IMR-90 (cell line): ENCODE data around the gene HDAC9. TPM values are rescaled to one million over a fixed set of nuclear protein-coding genes. Genes with fewer than 3 reads are reported as not detected.

Source experiments
- ATAC-seq: fragments of 200-7000 bp; cut with Tn5 transposase; 2 replicates; pipeline ENCODE4 v1.9.1; 2020; ENCODE audit warnings: low read depth, mild to moderate bottlenecking, moderate library complexity
- BruUV-seq: library from RNA; stranded (reverse); fragments of 400-500 nt; replicated peaks from 2 replicates; lab custom pipeline; 2021; lab: Mats Ljungman, UMichigan
- CTCF ChIA-PET: fragments of 300-600 bp; formaldehyde crosslinking; extraction: SDS; loops from one replicate; lab custom pipeline; 2021; ENCODE audit warnings: antibody characterized with exemption; lab: Yijun Ruan, JAX
- POLR2A ChIA-PET: fragments of 300-600 bp; sonication (Branson Sonifier 250); formaldehyde crosslinking; loops from one replicate; lab custom pipeline; 2022; ENCODE audit warnings: antibody characterized with exemption; ENCODE audit not compliant: unreplicated experiment; lab: Charles Lee
- DNase-seq: peaks from one replicate; pipeline ENCODE4 v3.0.0; 2013
- H2AFZ ChIP-seq: replicated peaks from 2 replicates; pipeline ENCODE3; 2013; ENCODE audit warnings: low read length, mild to moderate bottlenecking; ENCODE audit not compliant: poor library complexity
- H2AK5ac ChIP-seq: 2 replicates; pipeline ENCODE4 v1.6.1; 2013; ENCODE audit warnings: low read depth, low read length, inconsistent platforms
- H2AK9ac ChIP-seq: replicated peaks from 2 replicates; pipeline ENCODE3; 2013; ENCODE audit warnings: mild to moderate bottlenecking, low read depth, low read length, moderate library complexity; ENCODE audit not compliant: poor library complexity
- H2BK120ac ChIP-seq: 2 replicates; pipeline ENCODE4 v1.6.1; 2013; ENCODE audit warnings: low read depth, low read length, inconsistent platforms
- H2BK15ac ChIP-seq: 3 replicates; pipeline ENCODE4 v1.6.1; 2013; ENCODE audit warnings: low read depth, low read length, inconsistent platforms
- H2BK20ac ChIP-seq: 2 replicates; pipeline ENCODE4 v1.6.1; 2013; ENCODE audit warnings: low read depth, mild to moderate bottlenecking, inconsistent platforms, low read length, moderate library complexity
- H2BK5ac ChIP-seq: 2 replicates; pipeline ENCODE4 v1.6.1; 2013; ENCODE audit warnings: mild to moderate bottlenecking, low read depth, low read length, inconsistent platforms; ENCODE audit not compliant: poor library complexity, severe bottlenecking
- H3K14ac ChIP-seq: replicated peaks from 2 replicates; pipeline ENCODE4 v1.6.1; 2013; ENCODE audit warnings: low read depth, low read length, inconsistent platforms
- H3K18ac ChIP-seq: 2 replicates; pipeline ENCODE4 v1.6.1; 2013; ENCODE audit warnings: low read depth, low read length, control low read depth
- H3K23ac ChIP-seq: 2 replicates; pipeline ENCODE4 v1.6.1; 2013; ENCODE audit warnings: low read depth, low read length, inconsistent platforms
- H3K27ac ChIP-seq: 2 replicates; pipeline ENCODE4 v1.5.1; 2013; ENCODE audit warnings: mild to moderate bottlenecking, control low read depth, low read length; ENCODE audit not compliant: insufficient read depth
- H3K27me3 ChIP-seq: 2 replicates; pipeline ENCODE4 v1.6.1; 2013; ENCODE audit warnings: low read length; ENCODE audit not compliant: control insufficient read depth, insufficient read depth
- H3K36me3 ChIP-seq: 2 replicates; pipeline ENCODE4 v1.6.1; 2013; ENCODE audit warnings: low read length, mixed read lengths; ENCODE audit not compliant: control insufficient read depth, insufficient read depth
- H3K4ac ChIP-seq: 2 replicates; pipeline ENCODE4 v1.6.1; 2013; ENCODE audit warnings: low read depth, low read length, inconsistent platforms
- H3K4me1 ChIP-seq: 2 replicates; pipeline ENCODE4 v1.6.1; 2013; ENCODE audit warnings: low read length, mixed read lengths; ENCODE audit not compliant: control insufficient read depth, insufficient read depth
- H3K4me2 ChIP-seq: 2 replicates; pipeline ENCODE4 v1.6.1; 2013; ENCODE audit warnings: low read depth, mild to moderate bottlenecking, control low read depth, low read length, moderate library complexity
- H3K4me3 ChIP-seq: 2 replicates; pipeline ENCODE4 v1.5.1; 2013; ENCODE audit warnings: low read depth, mild to moderate bottlenecking, control low read depth, low read length, moderate library complexity; ENCODE audit not compliant: insufficient read depth
- H3K56ac ChIP-seq: 2 replicates; pipeline ENCODE4 v1.6.1; 2013; ENCODE audit warnings: low read length, inconsistent platforms; ENCODE audit not compliant: insufficient read depth; ENCODE audit errors: extremely low read depth
- H3K79me1 ChIP-seq, 2 experiments: 2 replicates each; pipeline ENCODE4 v1.6.1; 2013; ENCODE audit warnings: low read length in 2 of 2, inconsistent platforms in 1 of 2, low read depth in 1 of 2
- H3K9ac ChIP-seq: 2 replicates; pipeline ENCODE4 v1.6.1; 2013; ENCODE audit warnings: low read depth, low read length, control low read depth
- H3K9me1 ChIP-seq: 2 replicates; pipeline ENCODE4 v1.6.1; 2013; ENCODE audit warnings: low read length, inconsistent platforms; ENCODE audit not compliant: insufficient read depth
- H3K9me3 ChIP-seq: 2 replicates; pipeline ENCODE4 v1.6.1; 2013; ENCODE audit warnings: low read length; ENCODE audit not compliant: control insufficient read depth, insufficient read depth
- H4K20me1 ChIP-seq: 2 replicates; pipeline ENCODE4 v1.6.1; 2013; ENCODE audit warnings: low read length, inconsistent platforms; ENCODE audit not compliant: insufficient read depth
- H4K5ac ChIP-seq: 2 replicates; pipeline ENCODE4 v1.6.1; 2013; ENCODE audit warnings: mild to moderate bottlenecking, low read depth, low read length, control low read depth
- H4K8ac ChIP-seq, 2 experiments: 2 replicates each; pipeline ENCODE4 v1.6.1; 2013; ENCODE audit warnings: low read depth in 2 of 2, low read length in 2 of 2, control low read depth in 1 of 2, inconsistent platforms in 1 of 2
- H4K91ac ChIP-seq: 2 replicates; pipeline ENCODE4 v1.6.1; 2013; ENCODE audit warnings: low read depth, low read length, inconsistent platforms; ENCODE audit not compliant: insufficient read depth
- CEBPB ChIP-seq: IDR thresholded peaks from 2 replicates; pipeline ENCODE4 v1.6.1; 2012; ENCODE audit warnings: low read depth, low read length, improper control_type of control experiment
- CHD1 ChIP-seq: IDR thresholded peaks from 2 replicates; pipeline ENCODE4 v1.6.1; 2012; ENCODE audit warnings: low read depth, low read length, improper control_type of control experiment
- ELK1 ChIP-seq: fragments of 150-350 bp; IDR thresholded peaks from 2 replicates; pipeline ENCODE4 v1.6.1; 2016; ENCODE audit warnings: low read depth, mild to moderate bottlenecking, low read length, moderate library complexity, borderline replicate concordance
- MAFK ChIP-seq: IDR thresholded peaks from 2 replicates; pipeline ENCODE4 v1.6.1; 2012; ENCODE audit warnings: low read depth, low read length, improper control_type of control experiment
- MAZ ChIP-seq: IDR thresholded peaks from 2 replicates; pipeline ENCODE4 v1.6.1; 2012; ENCODE audit warnings: low read depth, mild to moderate bottlenecking, low read length, improper control_type of control experiment, moderate library complexity, borderline replicate concordance
- MXI1 ChIP-seq: IDR thresholded peaks from 2 replicates; pipeline ENCODE4 v1.6.1; 2012; ENCODE audit warnings: low read depth, mild to moderate bottlenecking, low read length, moderate library complexity, borderline replicate concordance
- NFE2L2 ChIP-seq: fragments of 150-350 bp; IDR thresholded peaks from 2 replicates; pipeline ENCODE4 v1.6.1; 2016; ENCODE audit warnings: low read depth, mild to moderate bottlenecking, low read length
- RAD21 ChIP-seq: IDR thresholded peaks from 2 replicates; pipeline ENCODE4 v1.6.1; 2012; ENCODE audit warnings: low read length, improper control_type of control experiment
- RCOR1 ChIP-seq: IDR thresholded peaks from 2 replicates; pipeline ENCODE4 v1.6.1; 2012; ENCODE audit warnings: mild to moderate bottlenecking, low read length, improper control_type of control experiment; ENCODE audit not compliant: insufficient replicate concordance
- SMC3 ChIP-seq: fragments of 150-350 bp; IDR thresholded peaks from 2 replicates; pipeline ENCODE4 v1.6.1; 2016; ENCODE audit warnings: low read depth, mild to moderate bottlenecking, antibody characterized with exemption, low read length, moderate library complexity
- WGBS, 2 experiments: methylation state at CpG; one replicate each; pipeline versions ENCODE4 v1.1.5 to v1.1.7; 2013; ENCODE audit warnings: missing lambda C conversion rate in 2 of 2; ENCODE audit not compliant: insufficient read length in 1 of 2; ENCODE audit errors: extremely low coverage in 2 of 2; 5-methylcytosine and 5-hydroxymethylcytosine counted together
- dilution Hi-C: fragments of 300-500 bp; cut with HindIII; formaldehyde crosslinking; loops from one replicate; pipeline ENCODE4 v1.14.3; 2018; ENCODE audit warnings: low sequenced_read_pairs; ENCODE audit not compliant: unreplicated experiment
- in situ Hi-C: fragments of 300-500 bp; cut with MboI; formaldehyde crosslinking; loops from 3 replicates; pipeline ENCODE4 v1.14.3; 2019; ENCODE audit warnings: low sequenced_read_pairs, inconsistent platforms, mixed read lengths
- intact Hi-C: fragments of 100-400 bp; cut with micrococcal nuclease; formaldehyde crosslinking; loops from 2 replicates; pipeline ENCODE4 v1.10.0; 2022
- polyA plus RNA-seq, 3 experiments: library from polyadenylated mRNA; depleted of rRNA; stranded (reverse); fragments of >200 nt; gene quantifications; 2 replicates each; pipeline ENCODE4 v1.2.3, GENCODE V29; 2012; ENCODE audit warnings: low replicate concordance in 1 of 3
- total RNA-seq: library from RNA; depleted of rRNA; stranded (reverse); fragments of >200 nt; gene quantifications from 2 replicates; pipeline ENCODE4 v1.2.3, GENCODE V29; 2012
- TF ChIP-seq, protein P1 (sequence below): fragments of 150-350 bp; IDR thresholded peaks from 2 replicates; pipeline ENCODE4 v1.6.1; 2017; ENCODE audit warnings: mild to moderate bottlenecking, antibody characterized with exemption, low read length, low read depth

The HDAC9 gene
- total and polyA plus RNA-seq, 2 of the 4 experiments (the other 2 are of a cell fraction): 4.3 to 24.7 TPM

GRCh38 chr7:18886832-18887231 lies 391.3 kb downstream of the HDAC9 start:
- dilution Hi-C loops: no loop called here

More at GRCh38 chr7:18886832-18887231, 391.3 kb downstream of the HDAC9 start:
- no peaks in the 10 kb centered on the region for H3K36me3 ChIP-seq
- no peak overlapping the region for H2AFZ ChIP-seq
- H3K9me3 ChIP-seq: no peaks in the 10 kb centered on the region
- H4K20me1 ChIP-seq: no peaks in the 10 kb centered on the region
- H3K56ac ChIP-seq: no peak overlapping the region
- H3K14ac ChIP-seq: no peak overlapping the region
- TF ChIP-seq SMC3 (no peak), CEBPB (no peak), MAZ (no peak), CHD1 (no peak), MXI1 (no peak), RCOR1 (no peak), ELK1 (no peak), NFE2L2 (no peak), RAD21 (no peak), MAFK (no peak)
- TF ChIP-seq, protein P1, sequence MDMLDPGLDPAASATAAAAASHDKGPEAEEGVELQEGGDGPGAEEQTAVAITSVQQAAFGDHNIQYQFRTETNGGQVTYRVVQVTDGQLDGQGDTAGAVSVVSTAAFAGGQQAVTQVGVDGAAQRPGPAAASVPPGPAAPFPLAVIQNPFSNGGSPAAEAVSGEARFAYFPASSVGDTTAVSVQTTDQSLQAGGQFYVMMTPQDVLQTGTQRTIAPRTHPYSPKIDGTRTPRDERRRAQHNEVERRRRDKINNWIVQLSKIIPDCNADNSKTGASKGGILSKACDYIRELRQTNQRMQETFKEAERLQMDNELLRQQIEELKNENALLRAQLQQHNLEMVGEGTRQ: no peak
- intact Hi-C loops (no loop called here), in situ Hi-C loops (no loop called here)
- H4K8ac ChIP-seq: no peak overlapping the region
- H3K4me2 ChIP-seq: no peak overlapping the region
- H2BK5ac ChIP-seq: no peak overlapping the region
- ChIA-PET CTCF (no interaction called here), POLR2A (no interaction called here)
- 0 out of 2 replicates have a peak, but pooled peaks cover 2% of the 10 kb centered on the region for H3K9me1 ChIP-seq
- H2BK15ac ChIP-seq: no peak overlapping the region
- no peak overlapping the region for H3K18ac ChIP-seq
- no peak overlapping the region for H2BK20ac ChIP-seq
- DNase-seq: no peak
- no peak overlapping the region for H3K9ac ChIP-seq
- no peak overlapping the region for H4K5ac ChIP-seq
- no peaks in the 10 kb centered on the region for H3K27me3 ChIP-seq
- H3K23ac ChIP-seq: no peak overlapping the region
- WGBS, 2 experiments: no CpG with 5 or more reads among the region's 4 CpGs
- H2BK120ac ChIP-seq: no peak overlapping the region
- no peak overlapping the region for H2AK5ac ChIP-seq
- no peak overlapping the region for H4K91ac ChIP-seq
- no TSS peak for BruUV-seq
- no peak overlapping the region for H3K4ac ChIP-seq
- no peak for ATAC-seq
- H3K79me1 ChIP-seq: no peaks in the 10 kb centered on the region
- H2AK9ac ChIP-seq: no peak overlapping the region
- H3K27ac ChIP-seq: no peak overlapping the region
- peaks cover 4% of the 10 kb centered on the region for H3K4me1 ChIP-seq
- H3K4me3 ChIP-seq: no peak overlapping the region
